SU-DHL-6 (cell line): ENCODE data around the gene SCN5A.

ENCODE experiments used
- CTCF ChIP-seq: fragments of 200-600 bp; sonication (generic); IDR thresholded peaks from one replicate; pipeline ENCODE4 v1.5.1; 2017; ENCODE audit warnings: antibody characterized with exemption, mild to moderate bottlenecking, low read length, moderate library complexity; ENCODE audit not compliant: insufficient read depth, poor library complexity, severe bottlenecking
- EZH2phosphoT487 ChIP-seq: fragments of 200-600 bp; sonication (generic), shearing (Covaris generic); conservative IDR thresholded peaks from 2 replicates; pipeline ENCODE4 v1.6.1; 2018; ENCODE audit warnings: mild to moderate bottlenecking, antibody characterized with exemption, low read length, moderate library complexity, mixed read lengths

DNA sequence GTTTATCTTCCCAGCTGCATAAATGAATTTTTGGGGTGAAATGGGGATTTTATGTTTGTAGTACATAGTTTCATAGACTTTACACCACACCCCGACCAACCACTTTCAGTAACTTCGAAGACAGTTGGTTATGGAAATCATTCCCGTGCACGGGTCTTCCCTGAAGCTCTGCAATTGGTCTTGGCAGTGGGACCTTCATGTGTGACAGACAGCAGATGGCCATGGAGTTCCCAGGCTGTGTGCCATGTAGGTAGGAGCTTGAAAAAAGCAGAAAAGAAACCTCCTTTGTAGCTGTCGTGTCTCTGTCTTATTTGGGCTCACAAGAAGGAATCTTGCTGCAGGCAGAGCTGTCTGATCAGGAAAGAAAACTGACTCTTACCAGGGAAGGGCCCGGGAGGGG, 127.5 kb downstream of the SCN5A start:
- no peak for TF ChIP-seq CTCF
- TF ChIP-seq EZH2phosphoT487, result no peak
